Measurements from ENCODE around the gene FRS3. TPM values are rescaled to one million over a fixed set of nuclear protein-coding genes. Genes with fewer than 3 reads are reported as not detected.

Gene FRS3
- total and polyA plus RNA-seq, 2 of the 13 experiments (the other 11 are each of a cell fraction or from before 2014, with no cell fraction given) = 3.0 to 7.4 TPM

GRCh38 chr6:41786451-41787218 is 6.9 kb upstream of the FRS3 start (continued):
- TF ChIP-seq MYPOP (CRISPR knock-in tag; IDR thresholded peaks at IDR 0.05) = 0 out of 2 replicates have a peak, but pooled peaks have one; percentile 10
- peak; percentile 86 for TF ChIP-seq TAF15 (IDR thresholded peaks at IDR 0.05; ENCODE audit: low read depth, low read length, poor library complexity, severe bottlenecking)
- TF ChIP-seq NR2F6 (IDR thresholded peaks at IDR 0.05) = no peak
- no peak; the same call in 1 of the 2 replicates for TF ChIP-seq NR2F6 (CRISPR knock-in tag; IDR thresholded peaks at IDR 0.05)
- TF ChIP-seq NBN (conservative IDR thresholded peaks at IDR 0.05) = no peak
- TF ChIP-seq ZNF556 (CRISPR knock-in tag; IDR thresholded peaks at IDR 0.05; ENCODE audit: borderline replicate concordance) = peak; percentile 90
- TF ChIP-seq ZNF253 (CRISPR knock-in tag; IDR thresholded peaks at IDR 0.05; ENCODE audit: borderline replicate concordance) = no peak; the same call in 1 of the 2 replicates
- no peak for TF ChIP-seq EED (CRISPR knock-in tag; IDR thresholded peaks at IDR 0.05)
- TF ChIP-seq HOXA9 (CRISPR knock-in tag; IDR thresholded peaks at IDR 0.05; ENCODE audit: borderline replicate concordance) = peak; percentile 43; the same call in 1 of the 2 replicates
- TF ChIP-seq NFATC3 (CRISPR knock-in tag; IDR thresholded peaks at IDR 0.05) = 0 out of 2 replicates have a peak, but pooled peaks have one; percentile 19
- TF ChIP-seq ZNF337 (CRISPR knock-in tag; IDR thresholded peaks at IDR 0.05; ENCODE audit: borderline replicate concordance, low read depth) = peak; percentile 57; the same call in 1 of the 2 replicates
- TF ChIP-seq MEF2D (CRISPR knock-in tag; IDR thresholded peaks at IDR 0.05) = 0 out of 2 replicates have a peak, but pooled peaks have one; percentile 30
- peak; percentile 14; the same call in 1 of the 2 replicates for TF ChIP-seq ZNF274 (CRISPR knock-in tag; IDR thresholded peaks at IDR 0.05)
- no peak for TF ChIP-seq XBP1 (CRISPR knock-in tag; IDR thresholded peaks at IDR 0.05)
- TF ChIP-seq, protein P1, sequence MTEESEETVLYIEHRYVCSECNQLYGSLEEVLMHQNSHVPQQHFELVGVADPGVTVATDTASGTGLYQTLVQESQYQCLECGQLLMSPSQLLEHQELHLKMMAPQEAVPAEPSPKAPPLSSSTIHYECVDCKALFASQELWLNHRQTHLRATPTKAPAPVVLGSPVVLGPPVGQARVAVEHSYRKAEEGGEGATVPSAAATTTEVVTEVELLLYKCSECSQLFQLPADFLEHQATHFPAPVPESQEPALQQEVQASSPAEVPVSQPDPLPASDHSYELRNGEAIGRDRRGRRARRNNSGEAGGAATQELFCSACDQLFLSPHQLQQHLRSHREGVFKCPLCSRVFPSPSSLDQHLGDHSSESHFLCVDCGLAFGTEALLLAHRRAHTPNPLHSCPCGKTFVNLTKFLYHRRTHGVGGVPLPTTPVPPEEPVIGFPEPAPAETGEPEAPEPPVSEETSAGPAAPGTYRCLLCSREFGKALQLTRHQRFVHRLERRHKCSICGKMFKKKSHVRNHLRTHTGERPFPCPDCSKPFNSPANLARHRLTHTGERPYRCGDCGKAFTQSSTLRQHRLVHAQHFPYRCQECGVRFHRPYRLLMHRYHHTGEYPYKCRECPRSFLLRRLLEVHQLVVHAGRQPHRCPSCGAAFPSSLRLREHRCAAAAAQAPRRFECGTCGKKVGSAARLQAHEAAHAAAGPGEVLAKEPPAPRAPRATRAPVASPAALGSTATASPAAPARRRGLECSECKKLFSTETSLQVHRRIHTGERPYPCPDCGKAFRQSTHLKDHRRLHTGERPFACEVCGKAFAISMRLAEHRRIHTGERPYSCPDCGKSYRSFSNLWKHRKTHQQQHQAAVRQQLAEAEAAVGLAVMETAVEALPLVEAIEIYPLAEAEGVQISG (CRISPR knock-in tag; IDR thresholded peaks at IDR 0.05) = peak; percentile 96
- peak; percentile 86 for TF ChIP-seq ZSCAN20 (CRISPR knock-in tag; IDR thresholded peaks at IDR 0.05; ENCODE audit: borderline replicate concordance)
- TF ChIP-seq ZNF737 (CRISPR knock-in tag; IDR thresholded peaks at IDR 0.05; ENCODE audit: borderline replicate concordance) = no peak
- TF ChIP-seq, protein P2, sequence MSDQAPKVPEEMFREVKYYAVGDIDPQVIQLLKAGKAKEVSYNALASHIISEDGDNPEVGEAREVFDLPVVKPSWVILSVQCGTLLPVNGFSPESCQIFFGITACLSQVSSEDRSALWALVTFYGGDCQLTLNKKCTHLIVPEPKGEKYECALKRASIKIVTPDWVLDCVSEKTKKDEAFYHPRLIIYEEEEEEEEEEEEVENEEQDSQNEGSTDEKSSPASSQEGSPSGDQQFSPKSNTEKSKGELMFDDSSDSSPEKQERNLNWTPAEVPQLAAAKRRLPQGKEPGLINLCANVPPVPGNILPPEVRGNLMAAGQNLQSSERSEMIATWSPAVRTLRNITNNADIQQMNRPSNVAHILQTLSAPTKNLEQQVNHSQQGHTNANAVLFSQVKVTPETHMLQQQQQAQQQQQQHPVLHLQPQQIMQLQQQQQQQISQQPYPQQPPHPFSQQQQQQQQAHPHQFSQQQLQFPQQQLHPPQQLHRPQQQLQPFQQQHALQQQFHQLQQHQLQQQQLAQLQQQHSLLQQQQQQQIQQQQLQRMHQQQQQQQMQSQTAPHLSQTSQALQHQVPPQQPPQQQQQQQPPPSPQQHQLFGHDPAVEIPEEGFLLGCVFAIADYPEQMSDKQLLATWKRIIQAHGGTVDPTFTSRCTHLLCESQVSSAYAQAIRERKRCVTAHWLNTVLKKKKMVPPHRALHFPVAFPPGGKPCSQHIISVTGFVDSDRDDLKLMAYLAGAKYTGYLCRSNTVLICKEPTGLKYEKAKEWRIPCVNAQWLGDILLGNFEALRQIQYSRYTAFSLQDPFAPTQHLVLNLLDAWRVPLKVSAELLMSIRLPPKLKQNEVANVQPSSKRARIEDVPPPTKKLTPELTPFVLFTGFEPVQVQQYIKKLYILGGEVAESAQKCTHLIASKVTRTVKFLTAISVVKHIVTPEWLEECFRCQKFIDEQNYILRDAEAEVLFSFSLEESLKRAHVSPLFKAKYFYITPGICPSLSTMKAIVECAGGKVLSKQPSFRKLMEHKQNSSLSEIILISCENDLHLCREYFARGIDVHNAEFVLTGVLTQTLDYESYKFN (CRISPR knock-in tag; conservative IDR thresholded peaks at IDR 0.05) = peak; percentile 41; the same call in 1 of the 2 replicates
- no peak for TF ChIP-seq ATAD3A (CRISPR knock-in tag; IDR thresholded peaks at IDR 0.05)
- no peak for TF ChIP-seq NONO (IDR thresholded peaks at IDR 0.05)
- TF ChIP-seq NONO (CRISPR knock-in tag; conservative IDR thresholded peaks at IDR 0.05) = peak; percentile 85
- TF ChIP-seq PPARG (CRISPR knock-in tag; conservative IDR thresholded peaks at IDR 0.05) = no peak
- peak; percentile 0; the same call in 1 of the 2 replicates for TF ChIP-seq ZSCAN22 (CRISPR knock-in tag; IDR thresholded peaks at IDR 0.05)
- TF ChIP-seq ZNF160 (CRISPR knock-in tag; IDR thresholded peaks at IDR 0.05) = peak; percentile 33; the same call in 1 of the 2 replicates
